Measurements from ENCODE around the gene CCNI2.

The CCNI2 gene

GRCh38 chr5:132734687-132735086, 12.5 kb upstream of the CCNI2 start:
- TF ChIP-seq CTCF (IDR thresholded peaks at IDR 0.05): no peak
- no peaks in the 10 kb centered on the region for H3K27me3 ChIP-seq (ENCODE audit: control insufficient read depth, insufficient read depth, low read length)

GRCh38 chr5:132736853-132737833, 10.1 kb upstream of the CCNI2 start, which contains the start of gene KIF3A:
Gene KIF3A, minus strand, starts transcription at chr5:132737546. Its CDS starts 127 bp downstream, at chr5:132737419.
- Histone ChIP-seq H2AFZ (peak within 1 kb of the TSS; percentile 98), H3K9ac (peak within 1 kb of the TSS; percentile 58), H3K4me3 (ENCODE audit: low read depth, low read length) (peak within 1 kb of the TSS; percentile 82), H3K79me2 (peaks cover 7% of the 10 kb centered on the region), H3K36me3 (ENCODE audit: control insufficient read depth, insufficient read depth, low read length) (no peaks in the 10 kb centered on the region), H3K27ac (peak within 1 kb of the TSS; percentile 52), H3K4me1 (no peaks in the 10 kb centered on the region), H3K27me3 (ENCODE audit: control insufficient read depth, insufficient read depth, low read length) (no peaks in the 10 kb centered on the region), H3K4me2 (ENCODE audit: low read length) (peak within 1 kb of the TSS; percentile 66), H3K9me3 (ENCODE audit: control insufficient read depth, low read length) (no peaks in the 10 kb centered on the region)
- TF ChIP-seq CTCF (IDR thresholded peaks at IDR 0.05): no peak

More at GRCh38 chr5:132734687-132735086, 12.5 kb upstream of the CCNI2 start:
- H3K9ac ChIP-seq: no peak overlapping the region
- peaks cover 22% of the 10 kb centered on the region for H3K79me2 ChIP-seq
- no peak overlapping the region for H2AFZ ChIP-seq
- H3K4me1 ChIP-seq: no peaks in the 10 kb centered on the region
- H3K4me2 ChIP-seq (ENCODE audit: low read length): no peak overlapping the region
- no peaks in the 10 kb centered on the region for H3K9me3 ChIP-seq (ENCODE audit: control insufficient read depth, low read length)
- no peak overlapping the region for H3K27ac ChIP-seq
- H3K36me3 ChIP-seq (ENCODE audit: control insufficient read depth, insufficient read depth, low read length): no peaks in the 10 kb centered on the region
- no peak overlapping the region for H3K4me3 ChIP-seq (ENCODE audit: low read depth, low read length)

- Histone ChIP-seq H3K4me3 (ENCODE audit: low read depth, low read length) (peak overlapping the region; percentile 82), H3K9me3 (ENCODE audit: control insufficient read depth, low read length) (no peaks in the 10 kb centered on the region), H3K4me1 (no peaks in the 10 kb centered on the region), H3K27ac (peak overlapping the region; percentile 52), H3K9ac (no peak overlapping the region), H3K27me3 (ENCODE audit: control insufficient read depth, insufficient read depth, low read length) (no peaks in the 10 kb centered on the region), H2AFZ (peak overlapping the region; percentile 98), H3K36me3 (ENCODE audit: control insufficient read depth, insufficient read depth, low read length) (no peaks in the 10 kb centered on the region), H3K4me2 (ENCODE audit: low read length) (peak overlapping the region; percentile 66), H3K79me2 (peaks cover 7% of the 10 kb centered on the region)
- no peak for TF ChIP-seq CTCF (IDR thresholded peaks at IDR 0.05)
Observed at GRCh38 chr5:132737982-132738681, 9.1 kb upstream of the CCNI2 start.

GRCh38 chr5:132739232-132739631, 8.0 kb upstream of the CCNI2 start:
- no peaks in the 10 kb centered on the region for H3K4me1 ChIP-seq

More at GRCh38 chr5:132739232-132739631, 8.0 kb upstream of the CCNI2 start:
- H3K4me3 ChIP-seq (ENCODE audit: low read depth, low read length): no peak overlapping the region
- H2AFZ ChIP-seq: no peak overlapping the region
- no peaks in the 10 kb centered on the region for H3K27me3 ChIP-seq (ENCODE audit: control insufficient read depth, insufficient read depth, low read length)
- no peaks in the 10 kb centered on the region for H3K36me3 ChIP-seq (ENCODE audit: control insufficient read depth, insufficient read depth, low read length)
- H3K79me2 ChIP-seq: peaks cover 7% of the 10 kb centered on the region
- H3K9ac ChIP-seq: no peak overlapping the region
- no peak for TF ChIP-seq CTCF (IDR thresholded peaks at IDR 0.05)
- no peak overlapping the region for H3K4me2 ChIP-seq (ENCODE audit: low read length)
- H3K27ac ChIP-seq: no peak overlapping the region
- no peaks in the 10 kb centered on the region for H3K9me3 ChIP-seq (ENCODE audit: control insufficient read depth, low read length)

All from parathyroid adenoma (tissue), 2 donors.